ENCODE measurements around the gene DNASE1L1.
A peak's percentile ranks its signal among the peaks of the same experiment; 100 is the strongest.

DNASE1L1 gene

GRCh38 chrX:154383359-154384283 is 25.4 kb downstream of the DNASE1L1 start:
- DNase-seq (ENCODE audit: low read depth in 2 of 2): no peak

GRCh38 chrX:154382483-154383069 is 26.5 kb downstream of the DNASE1L1 start:
- no peak for DNase-seq (ENCODE audit: low read depth in 2 of 2)

GRCh38 chrX:154381271-154381670 is 27.8 kb downstream of the DNASE1L1 start:
- no peak for DNase-seq (ENCODE audit: low read depth in 2 of 2)

- no peak for DNase-seq (ENCODE audit: low read depth in 2 of 2)
Measured at GRCh38 chrX:154380787-154381186, 28.3 kb downstream of the DNASE1L1 start.

- no peak for DNase-seq (ENCODE audit: low read depth in 2 of 2)
Measured at GRCh38 chrX:154380153-154380552, 28.9 kb downstream of the DNASE1L1 start.

GRCh38 chrX:154379569-154379951 is 29.5 kb downstream of the DNASE1L1 start:
- no peak for DNase-seq (ENCODE audit: low read depth in 2 of 2)

GRCh38 chrX:154378799-154379568 is 30.1 kb downstream of the DNASE1L1 start, which contains the start of gene EMD:
Gene EMD, plus strand, starts transcription at chrX:154379295. Its CDS starts 190 bp downstream, at chrX:154379485.
- DNase-seq (ENCODE audit: low read depth in 2 of 2): peak; percentile 89 to 93

- DNase-seq (ENCODE audit: low read depth in 2 of 2): no peak
Measured at GRCh38 chrX:154378059-154378798, 30.8 kb downstream of the DNASE1L1 start.

GRCh38 chrX:154376774-154377173 is 32.3 kb downstream of the DNASE1L1 start:
- DNase-seq (ENCODE audit: low read depth in 2 of 2): no peak

- no peak for DNase-seq (ENCODE audit: low read depth in 2 of 2)
Measured at GRCh38 chrX:154375156-154375504, 33.9 kb downstream of the DNASE1L1 start.

GRCh38 chrX:154374313-154375155 is 34.5 kb downstream of the DNASE1L1 start, which contains the start of gene FLNA:
Gene FLNA, minus strand, starts transcription at chrX:154374634. Its CDS starts 3,389 bp downstream, at chrX:154371245.
- DNase-seq (ENCODE audit: low read depth in 2 of 2): no peak

- no peak for DNase-seq (ENCODE audit: low read depth in 2 of 2)
Measured at GRCh38 chrX:154373340-154374306, 35.4 kb downstream of the DNASE1L1 start.

- no peak for DNase-seq (ENCODE audit: low read depth in 2 of 2)
Measured at GRCh38 chrX:154372612-154373022, 36.4 kb downstream of the DNASE1L1 start.

- DNase-seq (ENCODE audit: low read depth in 2 of 2): no peak
Measured at GRCh38 chrX:154371789-154372300, 37.2 kb downstream of the DNASE1L1 start.

- DNase-seq (ENCODE audit: low read depth in 2 of 2): peak; percentile 82 to 87
Measured at GRCh38 chrX:154371017-154371788, 37.9 kb downstream of the DNASE1L1 start.

GRCh38 chrX:154370300-154371016 is 38.6 kb downstream of the DNASE1L1 start:
- no peak for DNase-seq (ENCODE audit: low read depth in 2 of 2)

GRCh38 chrX:154369449-154370299 is 39.4 kb downstream of the DNASE1L1 start:
- DNase-seq (ENCODE audit: low read depth in 2 of 2): peak; percentile 59 to 65

All from activated CD8-positive, alpha-beta memory T cell treated with anti-CD3 and anti-CD28 coated beads for 4 hours (primary cell).